CD4-positive, alpha-beta T cell treated with Interleukin-6 for 4 hours (primary cell): ENCODE measurements around the gene C20orf202.

Source experiments
- DNase-seq: peaks from one replicate; pipeline ENCODE4 v3.0.0-alpha.2; 2020; ENCODE audit warnings: mixed read lengths

Gene C20orf202

DNA sequence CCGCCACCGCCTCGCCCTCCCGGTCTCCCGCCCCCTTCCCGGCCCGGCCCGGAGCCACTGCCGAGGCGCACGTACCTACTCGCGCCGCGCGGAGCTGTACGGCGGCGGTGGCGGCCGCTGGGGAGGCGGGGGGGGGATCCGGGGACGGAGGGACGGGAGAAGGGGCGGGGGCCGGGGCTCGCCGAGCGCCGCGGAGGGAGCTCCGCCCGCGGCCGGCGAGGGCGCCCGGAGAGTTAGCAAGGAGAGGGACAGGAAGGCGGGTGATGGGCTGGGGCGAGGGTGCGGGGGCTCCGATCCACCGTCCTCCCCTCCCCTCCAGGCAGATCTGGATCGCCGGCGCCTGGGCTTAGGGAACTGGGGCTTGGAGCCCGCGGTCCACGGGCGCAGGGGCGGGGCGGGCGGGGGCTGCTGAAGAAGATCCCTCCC, 17.9 kb upstream of the C20orf202 start:
- peak; percentile 8 for DNase-seq

DNA sequence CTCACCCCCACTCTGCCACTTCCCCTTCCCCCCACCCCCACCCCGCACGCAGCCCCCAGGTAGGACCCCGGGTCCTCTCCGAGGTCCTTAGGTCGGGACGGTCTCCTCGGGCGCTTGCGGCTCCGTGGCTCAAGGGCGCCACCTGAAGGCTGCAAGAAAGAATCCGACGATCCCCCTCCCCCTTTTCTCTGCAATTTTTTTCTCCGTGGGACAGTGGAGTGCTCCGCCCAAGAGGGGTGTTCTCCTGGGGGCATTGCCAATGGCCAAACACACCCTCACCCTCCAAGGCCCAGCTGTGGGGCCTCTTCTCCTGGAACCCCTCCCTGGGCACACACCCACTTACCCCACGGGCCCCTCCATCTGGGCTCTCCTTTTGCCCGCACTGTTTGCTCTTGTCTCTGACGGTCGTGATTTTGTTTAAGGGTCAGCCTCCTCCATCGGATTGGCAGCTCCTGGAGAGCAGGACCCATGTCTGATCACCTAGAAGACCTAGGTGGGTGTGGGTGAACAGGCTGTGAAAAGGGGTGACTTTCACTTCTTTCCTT, 17.4 kb upstream of the C20orf202 start:
- peak; percentile 53 for DNase-seq

DNA sequence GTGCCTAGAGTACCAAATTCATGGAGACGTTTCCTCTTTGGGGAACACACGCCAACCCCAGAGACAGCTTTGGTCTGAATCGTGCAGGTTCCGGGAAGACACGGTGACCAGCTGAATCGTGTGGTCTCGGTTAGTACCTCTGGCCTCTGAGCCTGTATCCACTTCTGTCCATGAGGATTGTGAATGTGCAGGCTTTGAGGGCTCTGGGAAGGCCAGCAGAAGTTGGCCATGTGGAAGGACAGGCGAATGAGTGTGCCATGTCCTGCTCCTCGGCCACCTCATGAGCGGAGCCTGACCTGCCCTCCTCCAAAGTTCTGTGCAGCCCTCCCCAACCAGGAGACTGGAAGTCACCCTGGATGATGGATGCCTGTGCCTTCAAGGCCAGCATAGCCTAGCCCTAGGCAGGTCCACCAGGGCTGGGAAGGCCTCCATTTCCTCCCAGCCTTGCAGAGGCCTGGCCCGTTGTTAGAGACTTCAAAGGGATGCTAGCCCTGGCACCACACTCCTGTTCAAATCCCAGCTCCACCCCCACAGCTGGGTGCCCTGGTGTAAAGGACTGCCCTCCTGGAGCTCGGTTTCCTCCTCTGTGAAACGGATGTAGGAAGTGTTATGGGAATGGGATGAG, 16.8 kb upstream of the C20orf202 start:
- no peak for DNase-seq

GRCh38 chr20:1187605-1188171, 15.6 kb upstream of the C20orf202 start:
- DNase-seq: no peak

GRCh38 chr20:1188347-1188746, 14.9 kb upstream of the C20orf202 start:
- DNase-seq: no peak

DNA sequence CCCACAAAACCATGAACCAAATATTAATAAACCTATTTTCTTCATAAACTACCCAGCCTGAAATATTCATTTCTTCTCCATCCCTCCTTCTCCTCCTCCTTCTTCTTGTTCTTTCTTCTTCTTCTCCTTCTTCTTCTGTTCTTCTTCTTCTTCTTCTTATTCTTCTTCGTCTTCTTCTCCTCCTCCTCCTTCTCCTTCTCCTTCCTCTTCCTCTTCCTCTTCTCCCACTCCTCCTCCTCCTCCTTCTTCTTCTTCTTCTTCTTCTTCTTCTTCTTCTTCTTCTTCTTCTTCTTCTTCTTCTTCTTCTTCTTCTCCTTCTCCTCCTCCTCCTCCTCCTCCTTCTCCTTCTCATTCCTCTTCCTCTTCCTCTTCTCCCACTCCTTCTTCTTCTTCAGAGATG, 13.4 kb upstream of the C20orf202 start:
- no peak for DNase-seq

- DNase-seq: no peak
Observed at GRCh38 chr20:1190847-1191246, 12.4 kb upstream of the C20orf202 start.

- DNase-seq: no peak
Observed at GRCh38 chr20:1191299-1191698, 12.0 kb upstream of the C20orf202 start.

DNA sequence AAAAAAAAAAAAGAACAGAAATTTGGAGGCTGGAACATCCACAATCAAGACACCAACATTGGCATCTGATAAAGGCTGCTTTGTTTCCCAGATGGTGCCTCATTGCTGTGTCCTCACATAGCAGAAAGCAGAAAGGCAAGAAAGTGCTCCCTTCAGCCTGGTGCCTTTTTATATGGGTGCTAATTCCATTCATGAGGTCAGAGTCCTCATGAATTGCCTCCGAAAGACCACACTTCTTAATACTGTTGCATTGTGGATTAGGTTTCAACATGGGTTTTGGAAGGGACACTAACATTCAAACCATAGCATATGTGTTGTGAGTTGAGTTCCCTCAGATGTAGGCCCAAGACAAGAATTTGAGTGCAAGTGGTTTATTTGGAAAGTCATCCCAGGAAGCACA, 8.0 kb upstream of the C20orf202 start:
- no peak for DNase-seq

- DNase-seq: no peak
Observed at GRCh38 chr20:1196634-1197033, 6.6 kb upstream of the C20orf202 start.

DNA sequence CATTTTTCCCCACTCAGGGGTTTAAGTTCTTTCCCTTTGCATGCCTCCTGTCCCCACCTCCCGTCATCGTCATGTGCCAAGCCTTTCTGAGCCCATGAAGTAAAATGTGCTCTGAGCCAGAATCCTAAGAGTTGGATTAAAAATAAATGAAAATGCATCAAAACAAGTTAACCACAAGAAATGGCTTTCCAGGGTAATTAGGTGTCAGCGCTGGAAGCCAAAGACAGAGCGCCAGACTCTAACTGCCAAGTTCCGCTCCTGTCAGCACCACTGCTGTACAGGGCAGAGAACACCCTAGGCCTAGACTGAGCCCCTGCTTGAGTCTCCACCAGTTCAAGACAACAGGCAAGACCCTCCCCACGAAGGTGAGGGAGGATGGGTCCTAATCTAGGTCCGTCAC, 5.5 kb upstream of the C20orf202 start:
- no peak for DNase-seq

- DNase-seq: no peak
Observed at GRCh38 chr20:1198751-1199150, 4.5 kb upstream of the C20orf202 start.

GRCh38 chr20:1199212-1199873, 3.9 kb upstream of the C20orf202 start:
- DNase-seq: no peak

DNA sequence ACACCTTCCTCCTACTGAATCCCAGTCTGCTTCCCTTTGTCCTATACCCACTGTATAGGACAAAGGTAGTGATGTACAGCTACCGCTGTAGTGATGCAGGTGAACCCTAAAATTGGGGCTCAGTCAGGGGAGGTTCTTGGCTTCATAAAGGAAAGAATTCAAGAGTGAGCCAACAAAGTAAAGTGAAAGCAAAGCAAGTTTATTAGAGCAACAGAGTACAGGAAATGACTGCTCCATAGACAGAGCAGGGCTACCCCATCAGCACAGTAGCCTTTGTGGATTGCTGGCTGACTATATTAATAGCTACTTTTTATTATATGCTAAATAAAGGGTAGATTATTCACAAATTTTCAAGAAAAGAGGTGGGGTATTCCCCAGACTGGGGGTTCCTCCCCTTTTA, 3.3 kb upstream of the C20orf202 start:
- no peak for DNase-seq

DNA sequence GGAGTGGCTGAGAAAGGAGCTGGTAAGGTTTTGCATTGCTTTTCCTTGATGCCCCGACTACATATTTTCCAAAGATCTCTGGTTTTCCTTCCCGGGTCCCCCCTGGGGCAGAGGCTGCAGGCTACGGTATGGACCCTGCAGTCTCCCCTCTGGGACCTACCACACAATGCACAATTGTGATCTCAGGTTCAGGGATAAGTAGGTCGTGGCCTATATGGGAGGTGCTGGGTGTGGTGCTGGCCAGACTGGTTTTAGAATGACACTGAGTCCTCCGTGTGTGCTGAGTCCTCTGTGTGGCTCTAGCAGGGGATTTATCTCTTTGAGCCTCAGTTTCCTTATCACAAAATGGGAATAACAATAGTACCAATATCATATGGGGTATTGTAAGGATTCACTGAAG, 376 bp downstream of the C20orf202 start:
- no peak for DNase-seq

DNA sequence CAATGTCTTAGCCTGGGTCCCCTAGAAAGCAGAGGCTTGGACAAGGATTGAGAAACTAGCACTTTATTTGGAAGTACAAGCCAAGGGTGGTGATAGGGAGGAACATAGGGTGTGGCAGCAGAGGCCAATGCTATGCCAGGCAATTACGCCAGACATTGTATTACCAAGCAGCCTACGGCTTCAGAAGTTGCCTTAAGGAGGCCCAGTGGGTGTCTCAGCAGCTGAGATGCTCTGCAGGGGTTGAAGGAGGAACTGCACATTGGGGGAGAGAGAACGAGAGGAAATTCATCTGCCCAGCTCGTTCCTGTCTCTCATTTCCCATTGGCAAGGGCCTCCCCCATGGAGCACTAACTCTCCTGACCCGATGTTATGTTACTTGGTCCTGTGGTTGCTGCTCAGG, 859 bp downstream of the C20orf202 start:
- no peak for DNase-seq

DNA sequence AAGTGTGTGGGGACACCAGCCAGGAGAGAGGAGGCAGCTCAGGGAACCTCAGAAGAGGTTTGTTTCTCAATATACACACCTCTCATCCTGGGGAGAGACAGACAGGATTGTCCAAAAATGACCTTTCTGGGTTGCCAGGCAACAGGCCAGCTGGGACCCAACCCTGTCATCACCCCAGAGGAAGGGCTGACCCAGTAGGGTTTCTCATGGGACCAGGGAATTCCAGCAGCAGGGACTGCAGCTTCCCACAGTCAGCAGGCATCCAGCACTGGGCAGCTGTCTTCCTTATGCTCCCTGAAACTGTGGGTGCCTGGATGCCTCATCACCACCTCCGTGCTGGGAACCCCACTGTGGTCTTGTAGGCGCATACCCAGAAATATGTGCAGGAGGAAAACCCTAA, 1.3 kb downstream of the C20orf202 start:
- no peak for DNase-seq

- DNase-seq: no peak
Observed at GRCh38 chr20:1205802-1206201, 2.5 kb downstream of the C20orf202 start.

GRCh38 chr20:1206366-1207148, 3.3 kb downstream of the C20orf202 start:
- no peak for DNase-seq

- no peak for DNase-seq
Observed at GRCh38 chr20:1207293-1207878, 4.1 kb downstream of the C20orf202 start.

- no peak for DNase-seq
Observed at GRCh38 chr20:1209447-1210387, 6.5 kb downstream of the C20orf202 start.

DNA sequence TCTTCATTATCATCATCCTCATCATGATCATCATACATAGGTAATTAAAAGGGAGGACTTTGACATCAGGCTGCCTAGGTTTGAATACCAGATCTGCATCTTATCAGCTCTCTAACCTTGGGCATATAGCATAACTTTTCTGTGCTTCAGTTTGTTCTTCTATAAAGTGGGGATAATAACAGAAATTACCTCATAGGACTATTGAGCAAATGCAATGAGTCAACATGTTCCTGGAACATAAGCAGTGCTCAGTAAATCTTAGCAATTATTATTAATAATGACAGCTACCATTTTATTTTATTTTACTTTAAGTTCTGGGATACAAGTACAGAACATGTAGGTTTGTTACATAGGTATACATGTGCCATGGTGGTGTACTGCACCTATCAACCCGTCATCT, 7.2 kb downstream of the C20orf202 start:
- no peak for DNase-seq
